ENCODE measurements around the gene PERM1. TPM values are rescaled to one million over a fixed set of nuclear protein-coding genes. Genes with fewer than 3 reads are reported as not detected.

PERM1 gene
- total and polyA plus RNA-seq, 2 of the 13 experiments (the other 11 are each of a cell fraction or from before 2014, with no cell fraction given): 0.04 to 0.29 TPM

GRCh38 chr1:1000357-1001056 is 18.6 kb upstream of the PERM1 start (continued):
- TF ChIP-seq, protein P1, sequence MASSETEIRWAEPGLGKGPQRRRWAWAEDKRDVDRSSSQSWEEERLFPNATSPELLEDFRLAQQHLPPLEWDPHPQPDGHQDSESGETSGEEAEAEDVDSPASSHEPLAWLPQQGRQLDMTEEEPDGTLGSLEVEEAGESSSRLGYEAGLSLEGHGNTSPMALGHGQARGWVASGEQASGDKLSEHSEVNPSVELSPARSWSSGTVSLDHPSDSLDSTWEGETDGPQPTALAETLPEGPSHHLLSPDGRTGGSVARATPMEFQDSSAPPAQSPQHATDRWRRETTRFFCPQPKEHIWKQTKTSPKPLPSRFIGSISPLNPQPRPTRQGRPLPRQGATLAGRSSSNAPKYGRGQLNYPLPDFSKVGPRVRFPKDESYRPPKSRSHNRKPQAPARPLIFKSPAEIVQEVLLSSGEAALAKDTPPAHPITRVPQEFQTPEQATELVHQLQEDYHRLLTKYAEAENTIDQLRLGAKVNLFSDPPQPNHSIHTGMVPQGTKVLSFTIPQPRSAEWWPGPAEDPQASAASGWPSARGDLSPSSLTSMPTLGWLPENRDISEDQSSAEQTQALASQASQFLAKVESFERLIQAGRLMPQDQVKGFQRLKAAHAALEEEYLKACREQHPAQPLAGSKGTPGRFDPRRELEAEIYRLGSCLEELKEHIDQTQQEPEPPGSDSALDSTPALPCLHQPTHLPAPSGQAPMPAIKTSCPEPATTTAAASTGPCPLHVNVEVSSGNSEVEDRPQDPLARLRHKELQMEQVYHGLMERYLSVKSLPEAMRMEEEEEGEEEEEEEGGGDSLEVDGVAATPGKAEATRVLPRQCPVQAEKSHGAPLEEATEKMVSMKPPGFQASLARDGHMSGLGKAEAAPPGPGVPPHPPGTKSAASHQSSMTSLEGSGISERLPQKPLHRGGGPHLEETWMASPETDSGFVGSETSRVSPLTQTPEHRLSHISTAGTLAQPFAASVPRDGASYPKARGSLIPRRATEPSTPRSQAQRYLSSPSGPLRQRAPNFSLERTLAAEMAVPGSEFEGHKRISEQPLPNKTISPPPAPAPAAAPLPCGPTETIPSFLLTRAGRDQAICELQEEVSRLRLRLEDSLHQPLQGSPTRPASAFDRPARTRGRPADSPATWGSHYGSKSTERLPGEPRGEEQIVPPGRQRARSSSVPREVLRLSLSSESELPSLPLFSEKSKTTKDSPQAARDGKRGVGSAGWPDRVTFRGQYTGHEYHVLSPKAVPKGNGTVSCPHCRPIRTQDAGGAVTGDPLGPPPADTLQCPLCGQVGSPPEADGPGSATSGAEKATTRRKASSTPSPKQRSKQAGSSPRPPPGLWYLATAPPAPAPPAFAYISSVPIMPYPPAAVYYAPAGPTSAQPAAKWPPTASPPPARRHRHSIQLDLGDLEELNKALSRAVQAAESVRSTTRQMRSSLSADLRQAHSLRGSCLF (CRISPR knock-in tag; IDR thresholded peaks at IDR 0.05; ENCODE audit: borderline replicate concordance): 0 out of 2 replicates have a peak, but pooled peaks have one; percentile 53
- TF ChIP-seq ZNF580 (CRISPR knock-in tag; IDR thresholded peaks at IDR 0.05; ENCODE audit: borderline replicate concordance, low read depth) (peak; percentile 82; the same call in 1 of the 2 replicates), SETDB1 (CRISPR knock-in tag; IDR thresholded peaks at IDR 0.05; ENCODE audit: borderline replicate concordance) (no peak), EEA1 (CRISPR knock-in tag; IDR thresholded peaks at IDR 0.05; ENCODE audit: borderline replicate concordance) (peak; percentile 87), GMEB2 (CRISPR knock-in tag; IDR thresholded peaks at IDR 0.05; ENCODE audit: low read depth) (0 out of 2 replicates have a peak, but pooled peaks have one; percentile 31), TEAD3 (CRISPR knock-in tag; optimal IDR thresholded peaks at IDR 0.05; ENCODE audit: borderline replicate concordance) (peak; percentile 62), ZNF792 (CRISPR knock-in tag; IDR thresholded peaks at IDR 0.05) (peak; percentile 81), RXRA (CRISPR knock-in tag; IDR thresholded peaks at IDR 0.05) (peak; percentile 75; the same call in 1 of the 2 replicates), KLF13 (CRISPR knock-in tag; IDR thresholded peaks at IDR 0.05) (peak; percentile 32; the same call in 1 of the 2 replicates), SALL2 (CRISPR knock-in tag; IDR thresholded peaks at IDR 0.05) (peak; percentile 92), SP1 (IDR thresholded peaks at IDR 0.05) (no peak), SP1 (CRISPR knock-in tag; IDR thresholded peaks at IDR 0.05) (peak; percentile 70; the same call in 1 of the 2 replicates), HBP1 (CRISPR knock-in tag; IDR thresholded peaks at IDR 0.05; ENCODE audit: low read depth) (no peak), MEIS2 (CRISPR knock-in tag; IDR thresholded peaks at IDR 0.05) (no peak; the same call in 1 of the 2 replicates), DR1 (CRISPR knock-in tag; IDR thresholded peaks at IDR 0.05) (no peak; the same call in 1 of the 2 replicates)
- TF ChIP-seq, protein P2, sequence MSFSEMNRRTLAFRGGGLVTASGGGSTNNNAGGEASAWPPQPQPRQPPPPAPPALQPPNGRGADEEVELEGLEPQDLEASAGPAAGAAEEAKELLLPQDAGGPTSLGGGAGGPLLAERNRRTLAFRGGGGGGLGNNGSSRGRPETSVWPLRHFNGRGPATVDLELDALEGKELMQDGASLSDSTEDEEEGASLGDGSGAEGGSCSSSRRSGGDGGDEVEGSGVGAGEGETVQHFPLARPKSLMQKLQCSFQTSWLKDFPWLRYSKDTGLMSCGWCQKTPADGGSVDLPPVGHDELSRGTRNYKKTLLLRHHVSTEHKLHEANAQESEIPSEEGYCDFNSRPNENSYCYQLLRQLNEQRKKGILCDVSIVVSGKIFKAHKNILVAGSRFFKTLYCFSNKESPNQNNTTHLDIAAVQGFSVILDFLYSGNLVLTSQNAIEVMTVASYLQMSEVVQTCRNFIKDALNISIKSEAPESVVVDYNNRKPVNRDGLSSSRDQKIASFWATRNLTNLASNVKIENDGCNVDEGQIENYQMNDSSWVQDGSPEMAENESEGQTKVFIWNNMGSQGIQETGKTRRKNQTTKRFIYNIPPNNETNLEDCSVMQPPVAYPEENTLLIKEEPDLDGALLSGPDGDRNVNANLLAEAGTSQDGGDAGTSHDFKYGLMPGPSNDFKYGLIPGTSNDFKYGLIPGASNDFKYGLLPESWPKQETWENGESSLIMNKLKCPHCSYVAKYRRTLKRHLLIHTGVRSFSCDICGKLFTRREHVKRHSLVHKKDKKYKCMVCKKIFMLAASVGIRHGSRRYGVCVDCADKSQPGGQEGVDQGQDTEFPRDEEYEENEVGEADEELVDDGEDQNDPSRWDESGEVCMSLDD (CRISPR knock-in tag; IDR thresholded peaks at IDR 0.05; ENCODE audit: borderline replicate concordance): peak; percentile 80
- TF ChIP-seq, protein P3, sequence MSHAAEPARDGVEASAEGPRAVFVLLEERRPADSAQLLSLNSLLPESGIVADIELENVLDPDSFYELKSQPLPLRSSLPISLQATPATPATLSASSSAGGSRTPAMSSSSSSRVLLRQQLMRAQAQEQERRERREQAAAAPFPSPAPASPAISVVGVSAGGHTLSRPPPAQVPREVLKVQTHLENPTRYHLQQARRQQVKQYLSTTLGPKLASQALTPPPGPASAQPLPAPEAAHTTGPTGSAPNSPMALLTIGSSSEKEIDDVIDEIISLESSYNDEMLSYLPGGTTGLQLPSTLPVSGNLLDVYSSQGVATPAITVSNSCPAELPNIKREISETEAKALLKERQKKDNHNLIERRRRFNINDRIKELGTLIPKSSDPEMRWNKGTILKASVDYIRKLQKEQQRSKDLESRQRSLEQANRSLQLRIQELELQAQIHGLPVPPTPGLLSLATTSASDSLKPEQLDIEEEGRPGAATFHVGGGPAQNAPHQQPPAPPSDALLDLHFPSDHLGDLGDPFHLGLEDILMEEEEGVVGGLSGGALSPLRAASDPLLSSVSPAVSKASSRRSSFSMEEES (CRISPR knock-in tag; IDR thresholded peaks at IDR 0.05): no peak; the same call in none of the 2 replicates
